NOMO-1 treated with dmso at 0.1 percent for 144 hours (cell line): ENCODE measurements around the gene UBLCP1.

Experiments
- DNase-seq: peaks from one replicate; lab custom pipeline; 2025; ENCODE audit not compliant: unreplicated experiment; lab: John Stamatoyannopoulos, UW

UBLCP1 gene

DNA sequence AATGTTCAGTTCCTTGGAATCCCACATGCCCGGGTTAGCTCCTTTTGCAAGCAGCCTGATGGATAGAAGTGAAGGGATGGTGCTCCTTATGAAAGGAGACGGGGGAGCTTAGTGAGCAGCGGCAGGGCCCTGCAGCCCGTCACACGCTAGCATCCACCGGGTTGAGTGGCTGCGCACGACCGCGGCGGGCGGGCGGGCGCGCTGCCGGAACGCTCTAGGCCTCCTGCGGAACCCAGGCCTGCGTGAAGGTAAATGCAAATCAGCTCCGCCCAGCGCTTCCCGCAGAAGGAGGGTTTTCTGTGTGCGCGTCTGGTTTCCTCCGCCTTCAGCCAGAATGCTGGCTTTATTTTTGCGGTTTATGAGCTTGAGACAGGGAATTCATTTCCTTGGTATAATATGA lies 47.4 kb downstream of the UBLCP1 start:
- no peak for DNase-seq

DNA sequence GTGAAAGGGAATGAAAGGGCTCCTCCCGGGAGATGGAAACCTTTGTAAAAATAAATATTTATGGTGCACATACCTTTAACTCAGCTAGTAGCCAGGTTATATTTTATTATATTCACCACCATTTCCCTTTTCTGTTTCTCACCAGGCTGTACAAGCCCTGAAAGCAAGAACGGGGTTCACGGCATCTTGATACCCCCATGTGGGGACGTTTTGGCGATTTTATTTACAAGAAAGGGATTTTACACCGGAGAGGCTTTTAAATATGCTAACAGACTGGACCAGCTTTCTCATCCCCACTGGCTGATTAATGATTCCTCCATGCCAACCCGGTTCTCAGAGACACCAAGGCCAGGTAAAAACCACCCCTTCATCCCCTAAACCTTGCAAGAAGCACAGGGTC lies 48.0 kb downstream of the UBLCP1 start:
- no peak for DNase-seq

DNA sequence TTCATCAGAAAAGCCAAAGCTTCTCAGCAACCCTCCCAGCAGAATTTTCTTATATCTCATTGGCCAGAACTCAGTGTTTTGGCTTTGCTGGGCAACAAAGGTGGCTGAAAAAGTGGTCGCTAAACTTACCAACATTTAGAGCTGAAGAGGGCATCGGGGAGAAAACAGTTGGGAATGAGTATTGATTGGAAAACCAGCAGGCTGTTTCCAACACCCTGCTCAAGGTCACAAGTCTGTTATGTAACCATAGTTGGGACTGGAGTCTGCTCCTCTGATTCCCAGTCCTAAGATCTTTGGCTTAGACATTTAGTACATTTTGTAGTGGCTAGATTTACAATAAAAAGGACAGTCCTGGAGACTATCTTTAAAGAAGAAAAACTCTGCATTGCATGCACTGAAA lies 50.1 kb downstream of the UBLCP1 start:
- no peak for DNase-seq

DNA sequence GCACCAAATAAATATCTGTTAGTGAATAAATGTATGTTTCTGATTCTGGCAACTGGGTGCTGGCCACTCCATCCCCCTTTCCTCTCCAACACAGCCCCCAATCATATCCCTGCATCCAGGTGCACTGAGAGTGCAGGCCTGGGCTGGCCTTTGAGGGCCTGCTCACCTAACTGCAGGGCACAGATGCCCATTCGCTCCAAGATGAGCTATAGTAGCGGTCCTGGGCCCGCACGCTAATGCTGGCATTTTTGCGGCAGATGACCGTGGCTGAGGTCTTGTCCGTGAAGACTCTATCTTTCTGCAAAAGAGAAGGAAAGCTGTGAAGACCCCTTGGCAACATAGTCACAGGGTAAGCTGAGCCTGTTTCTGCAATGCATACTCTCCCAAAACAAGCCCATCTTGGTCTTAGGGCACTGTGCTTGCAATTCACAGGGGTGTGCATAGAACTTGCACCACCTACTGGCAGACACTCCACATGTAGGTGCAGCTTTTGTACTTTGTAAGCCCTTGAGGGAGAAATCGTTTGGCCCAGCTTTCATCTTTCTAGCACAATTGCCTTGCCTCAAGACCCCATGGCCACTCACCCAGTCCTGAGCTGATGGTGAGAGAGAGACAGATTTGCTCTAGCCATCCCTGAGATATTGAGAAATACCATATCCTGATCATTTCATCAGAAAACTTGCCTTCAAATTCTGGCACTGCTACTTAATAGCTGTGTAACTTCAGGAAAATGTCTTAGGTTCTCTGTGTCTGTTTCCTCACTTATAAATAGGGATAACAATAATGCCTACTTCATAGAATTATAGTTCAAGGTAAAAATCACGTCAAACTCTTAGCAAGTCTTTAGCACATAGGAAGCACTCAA lies 53.7 kb downstream of the UBLCP1 start:
- peak; percentile 11 for DNase-seq

DNA sequence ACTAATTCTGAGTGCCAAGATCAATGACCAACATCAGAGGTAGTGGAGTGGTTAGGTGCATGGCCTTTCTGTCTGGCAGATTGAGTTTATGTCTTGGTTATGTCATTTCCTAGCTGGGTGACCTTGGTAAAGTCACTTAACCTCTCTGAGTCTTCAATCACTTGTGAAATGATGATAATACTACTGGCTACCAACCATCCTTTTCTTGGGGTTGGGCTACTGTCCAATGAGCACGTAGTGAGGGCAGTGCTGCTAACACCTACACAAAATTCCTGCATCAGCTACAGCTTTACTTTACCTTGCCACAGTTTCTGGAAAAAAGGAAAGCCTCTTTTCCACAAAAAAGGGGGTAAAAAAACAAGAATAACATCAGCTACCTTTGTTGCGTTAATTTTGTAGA lies 54.8 kb downstream of the UBLCP1 start:
- DNase-seq, result no peak

- DNase-seq, result no peak
Observed at GRCh38 chr5:159318448-159318847, 55.4 kb downstream of the UBLCP1 start.

- no peak for DNase-seq
Observed at GRCh38 chr5:159319363-159319762, 56.3 kb downstream of the UBLCP1 start.

GRCh38 chr5:159319832-159320231 lies 56.7 kb downstream of the UBLCP1 start:
- DNase-seq, result no peak

DNA sequence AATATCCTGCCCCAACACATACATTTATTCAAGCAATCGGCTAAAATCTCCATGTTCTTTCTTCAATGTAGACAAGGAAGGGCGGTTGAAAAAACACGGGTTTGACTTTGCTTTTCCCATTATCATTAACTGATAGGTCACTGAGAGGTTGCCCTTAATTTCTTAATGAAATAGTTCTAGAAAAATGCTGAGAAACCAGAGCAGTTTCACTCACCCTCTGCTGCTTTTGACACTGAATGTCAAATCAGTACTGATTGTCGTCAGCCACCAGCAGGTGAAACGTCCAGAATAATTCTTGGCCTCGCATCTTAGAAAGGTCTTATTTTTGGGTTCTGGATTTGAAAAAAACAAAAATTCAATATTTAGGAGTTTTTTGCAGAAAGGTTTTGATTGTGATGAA lies 59.1 kb downstream of the UBLCP1 start:
- DNase-seq, result no peak

DNA sequence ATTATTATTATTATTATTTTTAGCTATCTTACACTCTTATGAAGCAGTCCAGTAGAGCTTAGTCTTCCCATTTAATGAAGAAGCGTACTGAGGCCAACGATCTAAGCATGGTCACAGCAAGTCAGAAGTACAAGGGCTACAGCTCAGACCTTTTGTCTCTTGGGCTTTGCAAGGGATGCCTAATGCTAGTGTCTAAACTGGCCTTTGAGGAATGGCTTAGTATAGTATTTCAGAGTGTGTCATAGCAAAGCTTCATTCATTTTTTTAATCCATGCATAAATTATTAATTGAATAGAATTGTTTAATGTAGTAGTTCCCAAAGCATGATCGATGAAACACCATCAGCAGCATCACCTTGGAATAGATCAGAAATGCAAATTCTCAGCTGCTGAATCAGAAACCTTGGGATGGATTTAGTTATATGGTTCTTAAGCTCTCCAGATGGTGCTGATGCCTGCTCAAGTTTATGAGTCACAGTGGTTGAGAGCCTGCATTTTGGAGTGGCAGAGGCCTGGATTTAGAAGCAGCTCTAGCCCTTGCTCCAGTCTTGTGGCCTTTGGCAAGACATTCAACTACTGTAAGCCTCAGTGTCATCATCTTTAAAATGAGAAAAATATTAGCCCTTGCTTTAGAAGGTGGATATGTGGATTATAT lies 61.1 kb downstream of the UBLCP1 start:
- DNase-seq, result no peak

DNA sequence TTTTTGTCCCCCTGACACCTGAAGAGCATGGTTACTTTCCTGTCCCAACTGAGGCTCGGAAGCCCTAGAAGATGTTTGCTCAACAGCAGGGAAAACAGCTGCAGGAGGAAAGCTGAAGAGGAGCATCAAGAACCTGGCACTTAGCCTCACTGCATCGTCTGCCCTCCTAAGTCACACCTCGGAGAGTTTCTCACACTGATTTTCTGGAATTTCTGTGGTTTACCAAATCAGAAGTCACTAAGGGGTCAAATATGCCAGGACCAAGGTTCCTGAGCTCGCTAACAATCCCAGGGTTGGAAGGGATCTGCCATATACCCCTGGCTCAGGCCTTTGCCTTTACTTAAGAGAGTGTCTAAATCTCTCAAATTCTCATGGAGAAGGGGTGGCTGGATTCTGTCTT lies 61.9 kb downstream of the UBLCP1 start:
- no peak for DNase-seq

DNA sequence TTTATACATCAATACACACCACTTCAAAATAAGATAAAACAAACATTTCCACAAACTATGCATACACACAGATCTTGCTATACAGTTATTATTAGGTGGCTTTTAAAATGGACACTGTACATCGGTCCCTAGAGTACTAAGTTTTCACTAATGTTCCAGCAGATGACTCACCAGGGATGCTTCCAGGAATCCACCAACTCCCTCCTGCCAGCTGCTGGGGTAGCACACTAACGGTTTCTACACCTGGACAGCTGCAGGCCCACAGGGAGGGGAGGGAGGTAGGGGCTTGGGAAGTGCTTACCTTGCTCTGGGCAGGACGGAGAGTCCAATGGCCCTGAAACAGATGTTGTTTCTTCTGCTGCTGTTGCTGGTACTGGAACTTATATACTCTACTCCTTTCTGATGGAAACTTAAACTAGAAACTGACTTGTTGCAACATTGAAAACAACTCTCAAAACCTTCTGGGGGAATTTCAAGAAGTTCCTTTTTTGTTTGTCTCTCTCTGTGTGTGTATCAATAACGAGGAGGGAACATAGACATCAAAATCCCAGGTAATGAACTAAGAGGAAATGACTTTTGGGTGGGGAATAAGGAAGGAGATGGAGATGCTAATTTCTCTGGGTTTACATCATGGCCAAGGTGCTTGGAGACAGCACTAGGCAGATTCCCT lies 67.2 kb downstream of the UBLCP1 start, which contains the start of gene IL12B:
Gene IL12B (minus strand): TSS at position 357 of the 670 bp plus-strand sequence. CDS start 3,705 bp downstream, outside the sequence.
- DNase-seq, result no peak

DNA sequence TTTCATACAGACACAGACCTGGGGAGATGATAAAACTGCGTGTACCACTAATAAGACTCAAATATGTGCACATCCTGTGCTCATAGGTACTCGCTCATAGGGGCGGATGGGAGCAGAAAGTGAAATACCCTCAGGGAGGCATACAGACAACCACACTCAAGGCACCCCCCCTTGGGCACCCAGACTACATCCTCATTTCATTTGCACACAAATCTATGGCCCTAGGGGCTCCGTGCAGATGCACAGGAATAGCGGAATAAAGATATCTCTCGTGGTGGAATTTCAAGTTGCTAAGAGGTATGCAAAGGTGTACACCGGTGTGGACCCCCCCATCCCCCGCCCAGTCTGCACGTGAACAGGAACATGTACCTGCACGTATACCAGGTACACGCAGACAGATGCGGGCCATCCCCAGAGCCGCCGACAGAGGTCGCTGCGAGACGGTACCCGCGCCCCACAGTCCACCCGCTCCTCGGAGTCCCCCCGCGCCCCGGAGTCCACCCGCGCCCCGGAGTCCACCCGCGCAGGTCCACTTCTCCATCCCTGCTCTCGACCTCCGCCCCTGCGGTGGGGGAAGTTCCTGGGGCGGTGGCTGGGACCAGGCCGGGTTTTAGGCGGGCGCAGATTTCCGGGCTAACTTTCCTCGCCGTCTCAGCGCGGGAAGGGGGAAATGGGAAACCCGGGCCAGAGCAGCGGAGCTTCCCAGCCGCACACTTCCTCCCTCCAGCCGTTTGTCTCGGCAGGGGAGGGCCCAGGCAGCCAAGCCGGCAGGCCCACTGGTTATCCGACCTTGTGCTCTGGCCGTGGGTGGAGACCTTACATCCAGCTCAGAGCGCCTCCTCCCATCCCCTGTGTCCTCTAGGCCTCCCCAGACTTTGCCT lies 68.2 kb downstream of the UBLCP1 start:
- peak; percentile 19 for DNase-seq

DNA sequence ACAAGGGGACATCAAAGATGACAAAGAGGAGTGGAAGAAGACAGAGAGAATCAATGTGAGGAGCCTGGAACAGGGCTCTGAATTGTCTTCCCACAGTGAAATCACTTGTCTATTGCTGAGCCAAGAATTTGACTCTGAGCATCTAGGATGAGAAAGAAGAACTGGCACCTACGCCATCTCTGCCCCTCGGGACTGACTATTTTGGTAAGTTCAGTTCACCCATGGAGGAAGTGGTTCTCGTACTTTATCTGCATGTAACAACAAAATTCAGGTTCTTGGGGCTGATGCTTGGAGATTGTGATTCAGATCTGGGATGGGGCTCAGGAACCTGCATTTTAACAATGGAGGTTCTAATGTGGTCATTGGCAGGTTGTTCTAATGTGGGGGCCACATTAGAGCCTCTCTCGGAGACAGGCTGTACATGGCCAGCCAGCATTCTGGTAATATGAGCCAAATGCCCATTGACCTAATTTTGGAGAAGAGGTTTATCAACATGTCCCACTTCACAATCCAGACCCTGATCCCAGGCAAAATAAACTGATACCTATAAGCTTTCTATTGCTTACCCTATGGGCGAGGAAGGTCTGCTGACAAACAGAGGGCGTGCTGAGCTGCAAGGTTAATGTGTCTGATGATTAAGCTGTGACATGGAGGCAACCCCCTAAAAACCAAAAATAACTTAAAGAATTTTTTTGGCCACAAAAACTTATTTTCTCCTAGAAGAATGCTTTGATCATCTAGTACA lies 69.9 kb downstream of the UBLCP1 start:
- DNase-seq, result no peak

- DNase-seq, result no peak
Observed at GRCh38 chr5:159333545-159333925, 70.4 kb downstream of the UBLCP1 start.
